GM18861 (cell line): Measurements from ENCODE around the gene ACACA.
"Not testable (repeated sequence)": the region's sequence is repeated elsewhere in the genome, so short reads cannot be mapped to it uniquely, and the experiment has no call there.

ENCODE experiments used
- ATAC-seq: cut with Tn5 transposase; IDR thresholded peaks from one replicate; pipeline ENCODE4 v1.9.1; 2021; ENCODE audit not compliant: unreplicated experiment

ACACA gene

GRCh38 chr17:37082311-37082860 is 324.2 kb downstream of the ACACA start:
- ATAC-seq = no peak

DNA sequence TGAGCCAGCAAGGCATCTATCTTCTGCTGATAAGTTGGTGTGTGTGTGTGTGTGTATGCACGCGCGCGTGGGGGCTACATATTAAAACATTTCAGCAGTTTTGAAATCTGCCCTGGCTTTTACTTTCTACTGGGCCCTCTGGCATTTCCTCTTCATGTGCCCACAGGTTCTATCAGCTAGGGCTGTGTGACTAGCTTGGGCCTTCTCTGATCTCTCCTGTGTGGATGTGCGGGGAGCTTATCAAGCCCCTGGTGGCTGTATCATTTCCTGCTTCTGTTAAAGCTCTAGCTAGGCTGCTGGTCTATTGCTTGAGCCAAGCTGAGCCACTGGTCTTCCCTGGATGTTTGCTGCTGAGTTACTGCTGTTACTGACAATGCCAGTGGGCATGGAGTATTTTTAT is 325.3 kb downstream of the ACACA start:
- no peak for ATAC-seq

GRCh38 chr17:37079735-37080134 is 326.9 kb downstream of the ACACA start:
- no peak for ATAC-seq

DNA sequence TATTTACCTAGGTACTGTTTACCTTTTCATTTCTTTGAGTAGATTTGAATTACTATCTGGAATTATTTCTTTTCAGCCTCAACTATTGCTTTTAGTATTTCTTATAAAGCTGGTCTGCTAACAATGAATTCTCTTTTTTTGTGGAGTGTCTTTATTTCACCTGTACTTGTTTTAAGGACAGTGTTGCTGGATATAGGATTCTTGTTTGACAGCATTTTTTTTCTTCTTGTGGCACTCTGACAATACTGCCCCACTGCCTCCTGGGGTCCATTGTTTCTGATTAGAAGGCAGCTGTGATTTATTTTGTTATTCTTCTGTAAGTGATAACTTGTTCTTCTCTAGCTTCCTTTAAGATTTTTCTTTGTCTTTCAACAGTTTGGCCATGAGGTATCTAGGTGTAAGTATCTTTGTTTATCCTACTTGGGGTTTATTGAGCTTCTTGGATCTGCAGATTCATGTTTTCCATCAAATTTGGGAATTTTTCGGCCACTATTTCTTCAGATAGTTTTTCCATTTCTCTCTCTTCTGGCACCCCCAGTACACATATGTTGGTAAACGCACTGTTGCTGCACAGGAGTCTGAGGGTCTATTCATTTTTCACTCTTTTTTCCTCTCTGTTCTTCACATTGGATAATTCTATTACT is 327.4 kb downstream of the ACACA start:
- no peak for ATAC-seq

GRCh38 chr17:37073464-37073863 is 333.2 kb downstream of the ACACA start:
- ATAC-seq = not testable (repeated sequence)

DNA sequence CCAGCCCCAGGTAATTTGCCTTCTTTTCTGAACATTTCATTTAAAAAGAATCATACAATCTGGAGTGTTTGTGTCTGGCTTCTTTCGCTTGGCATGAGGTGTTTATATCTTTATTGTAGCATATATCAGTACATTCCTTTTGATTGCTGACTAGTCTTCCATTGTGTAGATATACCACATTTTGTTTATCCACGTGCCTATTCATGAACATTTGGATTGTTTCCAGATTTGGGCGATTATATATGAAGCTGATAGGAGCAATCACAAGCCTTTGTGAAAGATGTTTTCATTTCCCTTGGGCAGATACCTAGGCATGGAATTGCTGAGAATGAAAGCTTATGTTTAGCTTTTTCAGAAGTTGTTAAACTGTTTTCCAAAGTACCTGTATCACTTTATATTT is 337.5 kb downstream of the ACACA start:
- ATAC-seq = no peak

DNA sequence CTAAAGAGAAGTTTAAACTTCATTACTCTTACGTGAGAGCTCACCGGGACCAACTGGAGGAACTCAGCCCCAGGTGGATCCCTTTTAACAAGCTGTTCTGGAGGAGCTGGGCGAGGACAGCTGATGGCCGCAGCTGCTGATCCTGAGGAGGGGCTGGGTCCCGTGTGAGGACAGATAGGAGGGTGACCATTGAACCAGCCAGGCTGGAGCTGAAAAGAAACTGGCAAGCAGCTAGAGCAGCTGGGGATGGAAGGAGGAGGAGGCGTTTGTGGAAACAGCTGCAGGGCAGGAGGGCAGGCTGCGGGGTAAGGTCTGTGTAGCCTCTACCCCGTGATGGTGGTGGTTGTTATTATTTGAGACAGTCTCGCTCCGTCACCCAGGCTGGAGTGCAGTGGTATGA is 338.4 kb downstream of the ACACA start:
- no peak for ATAC-seq

DNA sequence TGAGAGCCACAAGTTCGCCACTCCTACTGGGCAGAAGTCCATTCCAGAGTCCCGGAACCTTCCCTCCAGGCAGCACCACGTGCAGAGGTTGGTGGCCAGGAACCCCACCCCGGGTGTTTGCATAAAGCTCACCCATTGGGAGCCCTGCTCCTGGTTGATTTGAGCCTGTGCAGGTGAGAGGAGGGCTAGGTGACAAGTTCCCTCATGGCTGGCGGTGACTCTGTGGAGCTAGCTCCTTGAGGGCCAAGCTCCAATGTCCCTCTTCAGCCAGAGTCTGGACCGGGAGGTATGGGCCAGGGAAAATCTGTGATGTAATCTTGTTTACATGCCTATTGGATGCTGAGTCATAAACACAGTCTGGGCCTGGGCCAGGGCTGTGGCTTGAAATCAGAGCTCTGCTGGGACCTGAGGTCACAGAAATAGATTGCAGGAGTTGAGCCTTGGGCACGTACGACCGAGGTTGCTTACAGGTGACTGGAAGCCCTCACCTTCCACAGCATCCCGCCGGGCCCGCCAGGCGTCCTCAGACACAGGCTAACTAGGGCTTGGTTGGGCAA is 339.0 kb downstream of the ACACA start:
- ATAC-seq = no peak

GRCh38 chr17:37066322-37067255 is 340.0 kb downstream of the ACACA start:
- ATAC-seq = no peak

DNA sequence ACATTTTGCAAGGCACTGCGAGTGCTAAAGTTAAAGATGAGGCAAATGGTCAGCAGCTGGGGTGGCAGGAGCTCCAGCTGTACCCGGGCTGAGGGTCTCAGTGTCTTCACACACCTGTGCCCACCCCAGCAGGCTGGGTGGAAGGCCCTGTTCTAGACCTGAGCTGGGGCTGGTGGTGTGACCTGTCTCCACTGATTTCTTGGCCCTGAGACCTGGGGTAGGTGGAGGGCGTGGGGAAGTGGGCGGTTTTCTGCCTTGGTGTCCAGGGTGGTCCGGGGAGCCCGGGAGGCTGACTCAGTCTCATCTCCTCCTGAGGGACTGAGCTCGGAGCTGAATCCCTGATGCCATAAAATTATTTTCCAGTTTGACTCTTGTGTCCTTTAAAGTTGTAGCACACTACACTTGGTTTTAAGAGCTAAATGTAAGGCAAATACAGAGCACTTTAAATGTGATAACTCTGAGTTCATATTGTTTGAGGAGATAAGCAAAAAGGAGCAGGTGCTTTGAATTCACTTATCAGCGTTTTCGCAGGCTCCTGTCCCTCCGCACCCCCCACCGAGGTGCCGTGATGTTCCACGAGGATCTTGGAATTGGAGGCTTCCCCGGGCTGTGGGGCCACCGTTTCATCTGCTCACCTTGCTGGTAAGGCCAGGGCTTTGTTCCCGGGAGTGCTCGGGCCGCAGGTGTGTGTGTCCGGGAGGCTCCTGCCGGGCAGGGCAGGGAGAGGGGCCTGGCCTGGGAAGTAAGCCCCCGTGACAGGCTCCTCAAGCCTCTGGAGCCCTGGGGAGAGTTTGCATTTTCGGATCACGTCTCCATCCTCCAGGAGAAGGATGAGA is 340.9 kb downstream of the ACACA start:
- no peak for ATAC-seq

DNA sequence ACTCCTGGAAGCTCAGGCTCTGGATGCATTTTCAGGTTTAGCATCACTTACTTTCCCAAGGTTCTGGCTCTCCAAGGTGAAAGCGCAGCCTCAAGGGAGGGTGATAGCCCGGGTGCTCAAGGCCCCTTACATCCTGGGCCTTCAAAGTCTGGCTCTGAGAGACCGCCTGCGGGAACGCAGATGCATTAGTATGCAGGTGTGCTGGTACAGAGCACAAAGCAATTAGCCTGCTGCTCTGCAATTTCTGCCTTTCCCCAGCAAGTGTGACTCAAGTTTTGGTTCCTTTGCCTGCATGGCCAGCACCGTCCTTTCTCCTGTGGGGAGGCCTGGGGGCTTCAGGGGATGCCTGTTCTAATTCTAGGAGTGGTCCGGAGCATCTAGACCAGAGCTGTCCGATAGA is 341.7 kb downstream of the ACACA start:
- no peak for ATAC-seq

- no peak for ATAC-seq
Measured at GRCh38 chr17:37064206-37064605, 342.4 kb downstream of the ACACA start.

GRCh38 chr17:37062021-37062420 is 344.6 kb downstream of the ACACA start:
- ATAC-seq = no peak

DNA sequence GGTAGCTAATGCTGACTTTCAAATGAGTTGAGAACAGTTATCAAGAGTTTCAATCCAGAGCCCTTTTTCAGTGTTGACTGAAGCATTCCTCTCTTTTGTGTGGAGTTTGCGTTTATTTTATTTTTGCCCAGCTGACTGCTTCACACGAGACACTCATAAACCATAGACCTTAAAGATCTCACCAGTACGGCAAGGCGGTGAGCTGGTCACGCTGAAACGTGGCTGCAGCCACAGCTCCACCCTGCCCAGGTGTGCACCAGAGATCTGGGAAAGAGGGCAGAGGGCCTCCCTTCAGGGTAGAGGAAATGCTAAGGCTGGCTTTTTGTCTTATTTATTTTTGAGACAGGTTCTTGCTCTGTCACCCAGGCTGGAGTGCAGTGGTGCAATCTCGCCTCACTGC is 345.7 kb downstream of the ACACA start:
- ATAC-seq = no peak

DNA sequence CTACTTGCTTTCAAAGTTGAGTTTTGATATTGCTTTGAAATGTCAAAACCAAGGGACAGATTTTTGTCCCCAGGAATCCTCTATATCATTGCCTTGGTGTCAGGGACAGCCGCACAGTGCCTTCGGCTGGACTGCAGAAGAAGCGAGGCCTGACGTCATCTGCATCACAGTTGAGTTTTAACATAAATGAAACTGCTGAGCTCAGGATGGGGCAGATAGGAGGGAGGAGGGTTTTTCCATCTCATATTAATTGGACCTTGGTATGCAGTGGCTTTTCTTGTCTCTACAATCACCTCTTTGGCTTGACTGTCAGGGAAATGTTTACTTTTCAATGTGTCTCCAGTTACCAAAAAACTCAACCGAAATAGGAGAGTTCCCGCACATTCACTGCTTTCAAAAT is 346.5 kb downstream of the ACACA start:
- ATAC-seq = no peak

DNA sequence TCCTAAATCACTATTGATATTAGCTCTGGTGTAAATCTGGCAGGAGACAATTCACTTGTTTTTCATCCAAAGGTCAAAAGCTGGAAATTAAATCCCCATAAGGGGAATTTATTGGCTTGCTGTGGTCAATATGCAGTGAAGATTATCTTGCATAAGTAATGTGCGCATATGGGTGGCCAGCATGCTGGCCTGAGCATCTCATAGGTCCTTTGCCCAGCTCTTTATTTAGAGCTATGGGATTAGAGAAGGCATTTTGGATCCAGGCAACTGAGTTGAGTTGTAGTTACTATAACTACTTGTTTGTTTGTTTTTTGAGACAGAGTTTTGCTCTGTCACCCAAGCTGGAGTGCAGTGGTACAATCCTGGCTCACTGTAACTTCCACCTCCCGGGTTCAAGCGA is 347.1 kb downstream of the ACACA start:
- ATAC-seq = no peak

DNA sequence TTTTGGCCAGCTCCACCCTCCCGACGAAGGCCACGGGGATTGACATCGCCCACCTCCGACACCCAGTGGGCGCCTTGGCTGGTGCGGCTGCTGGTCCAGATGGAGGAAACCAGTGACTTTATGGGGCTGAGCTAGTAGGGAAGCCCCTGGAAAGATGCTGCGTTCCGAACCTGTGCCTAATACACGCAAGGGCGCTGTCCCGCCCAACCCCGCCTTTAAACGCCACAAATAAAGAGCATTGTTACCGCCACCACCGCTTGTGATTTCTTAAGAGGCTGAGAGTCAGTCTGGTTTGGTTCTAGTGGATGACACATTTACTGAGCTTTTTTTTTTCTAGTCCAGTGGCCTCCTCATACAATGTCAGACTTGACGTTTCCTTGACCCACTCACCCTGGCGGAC is 350.0 kb downstream of the ACACA start:
- no peak for ATAC-seq

GRCh38 chr17:37054894-37055293 is 351.7 kb downstream of the ACACA start:
- no peak for ATAC-seq

GRCh38 chr17:37052450-37052849 is 354.2 kb downstream of the ACACA start:
- ATAC-seq = no peak

DNA sequence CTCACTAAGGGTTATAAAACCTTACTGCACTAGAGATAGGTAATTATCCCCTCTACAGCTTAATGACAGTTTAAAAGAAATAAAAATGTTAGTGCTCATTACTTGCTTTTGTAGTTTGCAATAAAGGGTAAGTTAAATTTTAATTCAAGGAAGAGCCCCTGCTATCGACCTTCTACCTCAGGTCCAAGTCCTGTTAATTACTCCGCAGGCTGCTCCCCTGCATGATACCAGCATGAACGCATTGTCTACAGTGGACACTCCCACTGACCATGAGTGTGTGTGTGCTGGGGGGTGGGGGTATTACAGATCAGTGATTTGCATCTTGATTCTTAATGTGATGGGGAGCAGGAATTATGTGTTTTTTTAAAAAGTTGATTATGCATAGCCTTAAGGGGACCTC is 354.8 kb downstream of the ACACA start:
- ATAC-seq = no peak

GRCh38 chr17:37051381-37051780 is 355.3 kb downstream of the ACACA start:
- no peak for ATAC-seq
